Activated CD4-positive, alpha-beta T cell treated with anti-CD3 and anti-CD28 coated beads, Interleukin-2, amount 50 U/mL, for 1 hour (primary cell): ENCODE measurements around the gene KCTD19.

ENCODE experiments used
- DNase-seq: peaks from one replicate; pipeline ENCODE4 v3.0.0-alpha.2; 2020

The KCTD19 gene

GRCh38 chr16:67312719-67313118 is 13.8 kb downstream of the KCTD19 start:
- DNase-seq = no peak

- peak; percentile 8 for DNase-seq
These were observed 14.7 kb downstream of the KCTD19 start for GRCh38 chr16:67311607-67312488.

- DNase-seq = no peak
These were observed 16.0 kb downstream of the KCTD19 start for GRCh38 chr16:67310561-67310960.

- DNase-seq = no peak
These were observed 21.1 kb downstream of the KCTD19 start for GRCh38 chr16:67305216-67306071.

GRCh38 chr16:67304020-67304419 is 22.5 kb downstream of the KCTD19 start:
- no peak for DNase-seq

GRCh38 chr16:67302970-67303369 is 23.6 kb downstream of the KCTD19 start:
- no peak for DNase-seq

GRCh38 chr16:67302076-67302475 is 24.5 kb downstream of the KCTD19 start:
- DNase-seq = no peak

- no peak for DNase-seq
These were observed 25.3 kb downstream of the KCTD19 start for GRCh38 chr16:67301080-67301782.

GRCh38 chr16:67299269-67299668 is 27.3 kb downstream of the KCTD19 start:
- DNase-seq = no peak

- no peak for DNase-seq
These were observed 28.3 kb downstream of the KCTD19 start for GRCh38 chr16:67298277-67298676.

- no peak for DNase-seq
These were observed 30.1 kb downstream of the KCTD19 start for GRCh38 chr16:67296420-67296819.

- no peak for DNase-seq
These were observed 31.6 kb downstream of the KCTD19 start for GRCh38 chr16:67294938-67295361.

GRCh38 chr16:67294171-67294757 is 32.3 kb downstream of the KCTD19 start:
- no peak for DNase-seq

GRCh38 chr16:67291461-67291860 is 35.1 kb downstream of the KCTD19 start:
- DNase-seq = no peak

GRCh38 chr16:67287960-67288359 is 38.6 kb downstream of the KCTD19 start:
- no peak for DNase-seq

- no peak for DNase-seq
These were observed 39.9 kb downstream of the KCTD19 start for GRCh38 chr16:67286441-67287235.

- DNase-seq = no peak
These were observed 41.6 kb downstream of the KCTD19 start for GRCh38 chr16:67284699-67285646.

- DNase-seq = no peak
These were observed 42.5 kb downstream of the KCTD19 start for GRCh38 chr16:67283826-67284555.

- no peak for DNase-seq
These were observed 43.3 kb downstream of the KCTD19 start for GRCh38 chr16:67283039-67283825.
